Activated CD4-positive, CD25-positive, alpha-beta regulatory T cell treated with anti-CD3 and anti-CD28 coated beads, Interleukin-2, amount 50 U/mL, for 16 hours (primary cell): Measurements from ENCODE around the gene GYG2.
"Not testable (repeated sequence)": the region's sequence is repeated elsewhere in the genome, so short reads cannot be mapped to it uniquely, and the experiment has no call there.

Source experiments
- DNase-seq: peaks from one replicate; pipeline ENCODE4 v3.0.0-alpha.2; 2020; ENCODE audit warnings: low read depth, low spot score

The GYG2 gene

DNA sequence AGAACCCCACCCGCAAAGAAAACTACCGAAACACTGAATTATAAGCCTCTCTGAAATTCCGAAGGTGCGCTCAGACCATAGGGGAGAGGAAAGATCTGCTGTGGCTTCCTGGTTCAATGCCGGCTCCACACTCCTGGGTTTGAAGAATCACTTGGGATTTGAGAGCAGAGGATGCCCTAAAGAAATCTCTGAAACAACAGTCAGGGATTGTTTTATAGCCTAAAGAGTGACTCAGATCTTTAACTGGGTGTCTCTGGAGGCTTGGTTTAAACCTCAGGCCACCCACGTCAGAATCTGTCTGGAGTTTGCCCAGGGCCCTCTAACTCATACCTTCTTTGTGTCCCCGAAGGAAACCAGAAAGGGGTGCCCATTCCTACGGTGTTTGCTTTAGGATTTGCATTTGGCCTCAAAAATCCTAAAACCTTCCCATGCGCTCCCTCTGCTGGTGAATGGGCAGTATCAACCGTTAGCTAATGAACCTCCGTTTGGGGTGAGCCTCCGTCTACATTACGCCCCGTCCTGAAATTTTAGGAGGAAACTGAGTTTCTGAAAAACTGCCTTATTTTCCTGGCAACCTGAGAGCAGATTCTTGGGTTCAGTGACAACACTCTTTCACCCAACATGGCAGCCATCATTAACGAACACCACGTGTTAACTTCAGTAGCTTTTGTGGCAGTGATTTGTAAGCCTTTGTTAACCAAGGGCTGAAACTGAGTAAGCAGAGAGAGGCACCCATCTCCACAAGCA is 16.4 kb upstream of the GYG2 start:
- DNase-seq = not testable (repeated sequence)

DNA sequence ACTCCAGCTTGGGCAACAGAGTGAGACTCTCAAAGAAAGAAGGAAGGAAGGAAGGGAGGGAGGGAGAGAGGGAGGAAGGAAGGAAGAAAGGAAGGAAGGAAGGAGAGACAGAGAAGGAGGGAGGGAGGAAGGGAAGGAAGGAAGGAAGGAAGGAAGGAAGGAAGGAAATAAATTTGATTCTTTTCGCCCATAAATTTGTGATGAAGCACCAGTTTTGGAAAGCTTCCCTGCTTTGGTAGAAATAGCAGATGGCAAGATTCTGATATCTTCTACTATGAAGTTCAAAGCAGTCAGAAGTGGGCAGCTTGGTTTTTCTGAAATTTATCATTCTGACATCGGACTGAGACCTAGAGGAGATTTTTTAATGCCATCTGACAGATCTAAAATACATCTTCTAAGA is 11.7 kb upstream of the GYG2 start:
- no peak for DNase-seq

DNA sequence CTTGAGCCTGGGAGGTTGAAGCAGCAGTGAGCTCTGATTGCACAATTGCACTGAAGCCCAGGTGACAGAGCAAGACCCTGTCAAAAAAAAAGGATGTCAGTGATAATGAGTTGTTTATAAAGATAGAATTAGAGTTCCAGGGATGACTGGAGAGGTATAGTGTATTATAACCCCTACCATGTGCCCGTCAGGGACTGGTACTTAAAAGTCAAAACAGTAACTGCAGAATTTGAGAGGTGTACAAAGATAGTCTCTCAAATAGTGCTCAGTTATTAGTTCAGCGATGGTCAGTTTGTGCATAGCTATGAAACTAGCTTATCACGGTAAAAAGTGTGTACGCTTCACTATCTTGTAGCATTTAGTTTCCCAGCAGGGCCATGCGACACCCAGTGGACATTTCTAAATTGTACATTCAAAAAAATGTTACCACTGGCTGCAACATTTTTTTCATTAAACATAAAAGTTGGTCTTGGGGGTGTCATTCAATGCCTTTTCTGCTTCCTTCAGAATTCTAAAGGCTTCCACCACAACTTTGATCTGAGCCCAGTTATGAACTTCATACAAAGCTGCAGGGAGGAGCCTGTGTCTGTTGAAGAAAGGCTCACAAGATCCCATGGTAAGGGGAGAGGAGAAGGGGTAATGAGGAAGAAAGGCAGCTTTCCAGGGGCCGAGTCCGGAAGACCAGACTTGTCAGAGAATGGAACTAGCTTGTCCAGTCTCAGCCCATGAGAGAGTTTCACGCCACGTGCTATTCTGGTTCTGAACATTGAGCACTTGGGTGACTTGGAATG is 9.2 kb upstream of the GYG2 start:
- DNase-seq = no peak

DNA sequence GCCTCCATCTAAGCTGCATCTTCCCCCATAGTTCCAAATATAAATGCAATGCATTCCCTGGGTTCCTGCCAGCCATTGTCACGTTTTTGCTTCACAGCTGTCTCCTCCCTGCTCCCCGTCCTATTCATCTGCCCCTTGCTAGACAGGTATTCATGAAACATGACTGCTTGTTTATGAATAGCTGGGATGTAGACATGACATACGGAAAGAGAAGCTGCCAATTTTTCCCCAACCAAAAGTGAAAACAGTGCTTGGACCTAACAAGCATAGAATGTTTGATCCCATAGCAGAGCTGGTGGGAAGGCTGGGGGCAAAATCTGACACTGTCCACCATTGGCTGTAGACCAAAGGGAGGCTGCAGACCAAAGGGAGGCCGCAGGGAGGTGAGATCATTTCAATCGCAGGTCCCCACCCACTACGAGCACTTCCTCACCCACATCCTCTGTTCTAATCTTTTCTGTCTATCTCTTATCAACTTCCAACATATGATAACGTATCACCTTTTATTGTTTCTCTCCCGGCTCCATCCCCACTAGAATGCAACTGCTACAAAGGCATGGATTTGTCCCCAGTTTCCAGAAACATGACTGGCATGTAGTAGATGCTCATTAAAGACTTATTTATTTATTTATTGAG is 8.5 kb upstream of the GYG2 start:
- no peak for DNase-seq

DNA sequence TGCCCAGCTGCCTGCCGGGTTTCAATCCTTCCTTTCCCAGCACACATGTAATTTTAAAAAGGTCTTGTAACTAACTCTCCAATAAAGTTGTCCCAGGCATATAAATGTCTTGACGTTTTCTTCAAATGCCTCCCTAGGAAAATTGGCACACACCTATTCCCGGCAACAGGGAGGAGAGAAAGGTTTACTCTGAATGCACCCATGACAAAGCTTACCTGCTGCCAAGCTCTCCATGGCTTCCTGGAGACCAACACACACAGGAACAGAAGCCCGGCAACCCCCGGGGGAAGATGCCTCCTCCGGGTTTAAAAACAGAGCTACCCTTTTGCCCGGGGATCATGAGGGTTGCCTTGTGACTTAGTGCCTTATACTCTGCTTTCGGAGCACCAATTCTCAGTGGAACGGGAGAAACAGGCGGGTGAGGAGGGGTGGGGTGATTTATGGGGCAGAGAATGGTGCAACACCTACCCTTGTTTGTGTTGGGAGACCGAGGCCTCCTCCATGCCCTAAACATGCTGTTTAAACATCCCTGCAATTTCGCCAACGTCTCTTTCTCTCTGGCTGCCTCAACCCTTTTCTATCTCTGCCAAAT is 4.8 kb upstream of the GYG2 start:
- DNase-seq = no peak

DNA sequence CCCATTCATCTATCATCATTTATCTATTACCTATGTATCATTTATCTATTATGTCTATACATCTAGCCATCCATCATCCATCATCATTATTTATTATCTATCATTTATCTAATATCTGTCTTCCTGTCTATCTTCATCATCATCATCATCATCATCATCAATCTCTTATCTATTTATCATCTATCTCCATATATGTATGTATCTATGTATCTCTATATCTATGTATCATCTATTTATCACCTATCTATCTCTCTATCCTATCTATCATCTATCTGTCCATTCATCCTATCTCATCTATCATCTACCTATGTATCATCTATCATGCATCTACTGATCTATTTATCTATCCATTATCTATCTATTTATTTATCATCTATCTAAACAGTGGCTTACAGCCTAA is 3.8 kb upstream of the GYG2 start:
- no peak for DNase-seq

DNA sequence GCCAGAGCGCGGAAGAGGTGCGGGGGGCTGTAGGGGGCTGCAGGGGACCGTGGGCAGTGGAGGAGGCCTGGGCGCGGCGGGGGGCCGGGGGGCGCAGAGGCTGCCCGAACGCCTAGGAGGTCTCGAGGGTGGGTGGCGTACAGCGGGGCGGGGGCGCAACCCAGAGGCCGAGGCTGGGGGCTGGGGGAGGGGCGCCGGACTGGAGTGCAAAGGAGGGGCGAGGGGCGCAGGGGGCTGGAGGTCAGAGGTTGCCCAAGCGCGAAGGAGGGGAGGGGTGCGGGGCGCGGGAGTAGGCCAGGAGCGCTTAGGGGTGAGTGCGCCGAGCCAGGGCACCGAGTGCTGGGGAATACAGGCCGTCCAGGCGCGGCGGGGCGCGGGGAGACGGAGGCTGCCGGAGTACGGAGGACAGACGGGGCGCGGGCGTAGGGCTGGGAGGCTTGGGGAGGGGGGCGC is 255 bp downstream of the GYG2 start:
- no peak for DNase-seq

DNA sequence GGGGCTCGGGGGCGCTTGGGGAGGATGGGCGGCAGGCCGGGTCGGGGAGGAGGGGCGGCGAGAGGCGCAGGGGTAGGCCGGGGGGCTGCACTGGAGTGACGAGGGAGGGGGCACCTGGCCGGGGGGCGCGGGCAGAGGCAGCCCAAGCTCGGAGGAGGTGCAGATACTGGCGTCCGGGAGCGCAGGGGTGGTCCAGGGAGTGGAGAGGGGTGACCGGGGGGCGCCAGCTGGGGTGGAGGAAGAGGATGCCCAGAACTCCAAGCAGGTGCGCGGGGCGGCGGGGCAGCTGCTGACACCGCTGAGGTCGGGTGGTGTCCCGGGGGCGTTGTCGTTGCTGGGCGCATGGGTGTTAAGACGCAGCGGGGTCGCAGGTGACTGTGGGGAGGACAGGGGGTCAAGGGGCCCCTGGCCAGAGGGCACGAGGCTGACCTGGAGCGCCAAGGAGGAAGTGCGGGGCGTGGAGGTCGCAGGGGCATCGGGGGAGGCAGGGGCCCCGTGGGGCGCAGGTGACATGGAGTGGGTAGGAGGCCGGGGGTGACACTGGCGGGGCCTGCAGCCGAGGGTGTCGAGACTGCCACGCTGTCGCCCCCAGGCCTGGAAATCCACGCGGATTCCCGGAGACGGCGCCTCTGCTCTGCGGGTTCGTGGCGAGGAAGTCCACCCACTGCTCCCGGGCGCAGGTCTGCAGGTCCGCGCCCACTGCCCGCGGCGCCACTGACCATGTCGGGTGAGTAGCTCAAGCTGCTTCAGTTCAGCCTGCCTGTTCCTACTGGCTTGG is 928 bp downstream of the GYG2 start:
- DNase-seq = no peak

DNA sequence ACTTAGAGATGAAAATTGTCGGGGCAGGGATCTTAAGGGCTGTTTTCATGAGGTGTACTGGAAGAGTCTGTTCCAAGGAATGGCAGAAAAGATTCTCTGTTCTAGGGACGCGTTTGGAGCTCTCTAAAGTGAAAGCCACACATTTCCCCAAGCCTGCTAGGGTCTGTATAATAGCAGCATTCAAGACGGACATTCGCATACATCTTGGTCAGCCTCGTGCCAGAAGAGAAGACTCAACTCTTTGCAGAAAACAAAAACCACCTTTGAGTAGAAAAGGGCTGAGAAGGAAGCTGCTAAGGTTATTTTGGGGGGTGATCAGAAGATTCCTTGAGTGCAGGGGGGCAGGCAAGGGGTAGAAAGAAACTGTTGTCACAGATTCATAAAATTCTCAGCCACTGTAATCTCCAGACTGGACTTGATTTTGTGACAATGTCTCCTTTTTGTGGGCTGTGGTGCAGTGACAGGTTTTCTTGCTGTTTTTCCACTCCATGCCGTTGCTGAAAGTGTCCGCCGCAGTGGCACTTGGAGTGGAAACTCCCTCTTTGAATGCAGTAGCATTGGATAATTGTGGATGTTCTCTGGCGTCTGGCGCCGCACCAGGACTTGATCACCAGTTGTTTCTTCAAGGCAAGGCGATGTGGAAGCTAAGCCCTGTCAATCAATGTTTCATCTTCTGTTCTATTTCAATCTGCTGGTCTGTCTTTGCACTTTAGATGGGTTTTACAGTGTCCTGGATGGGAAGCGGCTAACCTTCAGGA is 2.9 kb downstream of the GYG2 start:
- DNase-seq = no peak

DNA sequence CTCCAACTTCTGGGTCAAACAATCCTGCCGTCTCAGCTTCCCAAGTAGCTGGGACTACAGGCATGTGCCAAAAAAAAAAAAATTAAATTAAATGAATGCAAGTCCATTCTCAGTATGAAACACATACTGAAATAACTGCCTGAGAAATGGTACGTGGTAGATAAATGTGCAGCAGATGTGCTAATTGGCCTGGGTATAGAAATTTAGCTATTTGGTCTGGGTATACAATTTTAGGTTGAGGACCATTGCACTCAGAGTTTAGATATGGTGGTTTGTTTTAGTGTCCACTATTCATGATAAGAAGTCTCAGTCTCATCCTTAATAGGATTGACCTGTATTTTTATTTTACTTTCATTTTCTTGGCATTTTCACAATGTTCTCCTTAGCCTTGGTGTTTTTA is 9.2 kb downstream of the GYG2 start:
- DNase-seq = no peak

DNA sequence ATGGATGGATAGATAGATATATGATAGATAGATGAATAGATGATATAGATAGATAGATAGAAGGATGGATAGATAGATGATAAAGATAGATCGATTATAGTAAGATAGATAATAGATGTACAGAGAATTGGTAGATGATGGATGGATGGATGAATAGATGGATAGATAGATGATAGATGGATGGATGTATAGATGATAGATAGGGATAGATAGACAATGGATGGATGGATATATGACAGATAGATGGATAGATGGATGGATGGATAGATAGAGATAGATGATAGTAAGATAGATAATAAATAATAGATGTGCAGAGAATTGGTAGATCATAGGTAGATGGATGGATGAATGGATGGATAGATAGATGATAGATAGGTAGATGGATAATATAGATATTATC is 12.2 kb downstream of the GYG2 start:
- DNase-seq = no peak

DNA sequence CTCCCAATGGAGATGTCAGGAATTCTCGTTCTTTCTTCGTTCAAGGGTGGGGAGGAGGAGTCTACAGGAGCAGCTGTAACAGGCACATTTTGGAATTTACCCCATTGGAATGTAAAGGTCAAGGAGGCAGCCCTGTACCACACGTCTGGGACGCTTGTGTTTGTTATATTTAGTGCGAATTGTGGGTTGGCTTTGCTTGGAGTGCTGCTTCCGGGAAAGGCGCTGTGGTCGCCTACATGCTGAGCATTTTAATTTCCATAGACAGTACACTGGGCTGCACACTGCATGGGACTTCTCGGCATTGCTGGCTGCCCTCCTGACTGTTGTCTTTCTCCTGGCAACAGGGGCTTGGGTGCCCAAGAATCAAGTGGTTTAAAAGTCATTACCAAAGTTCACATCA is 12.8 kb downstream of the GYG2 start:
- no peak for DNase-seq

DNA sequence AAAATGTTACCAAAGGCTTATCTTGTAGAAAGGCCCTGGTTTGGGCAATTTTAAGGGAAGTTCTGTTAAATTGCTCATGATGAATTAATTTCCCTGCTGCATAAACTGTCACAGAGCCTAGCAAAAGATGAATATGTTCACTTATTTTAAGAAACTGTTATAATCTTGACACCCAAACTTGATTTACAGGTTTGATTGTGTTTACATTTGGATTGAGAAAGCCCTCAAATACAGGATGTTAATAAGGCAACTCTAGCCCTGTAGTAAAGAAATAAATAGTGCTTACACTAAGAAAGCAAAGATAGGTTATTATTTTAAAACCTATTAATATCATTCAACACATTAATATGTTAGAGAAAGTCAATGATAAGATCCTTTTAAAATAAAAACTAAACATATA is 18.3 kb downstream of the GYG2 start:
- DNase-seq = no peak

DNA sequence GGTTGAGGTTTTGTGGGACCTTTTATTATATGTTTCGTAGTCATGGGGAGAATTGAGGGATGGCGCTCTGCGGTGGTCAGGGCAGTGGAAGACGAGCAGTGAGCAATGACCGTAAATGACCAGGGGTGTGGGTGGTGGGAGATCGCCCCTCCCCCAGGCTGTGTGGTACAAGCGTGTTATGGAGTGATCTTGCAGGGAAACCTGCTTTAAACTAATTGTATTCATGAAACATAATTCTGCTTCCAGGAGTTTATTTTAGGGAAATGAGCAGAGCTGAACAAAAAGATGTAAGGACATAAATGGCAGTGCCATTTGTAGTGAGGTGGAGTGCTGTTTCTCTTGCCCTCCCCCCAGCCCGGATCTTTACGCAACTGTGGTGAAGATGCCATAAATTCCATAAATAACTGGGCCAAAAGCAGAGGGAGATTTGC is 20.2 kb downstream of the GYG2 start:
- no peak for DNase-seq

DNA sequence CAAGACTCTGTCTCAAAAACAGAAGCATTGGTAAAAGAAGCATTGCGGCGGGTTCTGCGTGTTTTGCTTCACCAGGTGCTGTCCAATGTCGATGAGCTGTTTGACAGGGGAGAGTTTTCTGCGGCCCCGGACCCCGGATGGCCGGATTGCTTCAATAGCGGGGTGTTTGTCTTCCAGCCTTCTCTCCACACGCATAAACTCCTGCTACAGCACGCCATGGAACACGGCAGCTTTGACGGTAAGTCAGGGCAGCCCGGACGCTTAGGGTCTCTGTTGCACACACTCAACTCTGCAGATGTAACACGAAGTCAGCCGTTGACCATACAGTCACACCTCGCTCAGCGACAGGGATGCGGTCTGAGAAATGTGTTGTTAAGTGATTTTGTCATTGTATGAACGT is 26.2 kb downstream of the GYG2 start:
- no peak for DNase-seq

DNA sequence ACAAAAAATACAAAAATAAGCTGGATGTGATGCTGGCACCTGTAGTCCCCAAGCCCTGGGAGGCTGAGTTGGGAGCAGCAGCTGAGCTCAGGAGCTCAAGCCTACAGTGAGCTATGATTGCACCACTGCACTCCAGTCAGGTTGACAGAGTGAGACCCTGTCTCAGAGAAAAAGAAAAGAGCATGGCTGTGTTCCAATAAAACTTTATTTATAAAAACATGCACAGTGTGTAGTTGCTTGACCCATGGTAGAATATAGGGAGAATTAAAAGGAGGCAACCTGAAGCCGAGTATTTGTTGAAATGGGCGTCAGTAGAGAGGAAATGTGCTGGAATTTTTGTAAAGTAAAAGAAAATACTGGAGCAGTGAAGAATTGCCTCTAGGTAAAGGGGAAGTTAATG is 27.0 kb downstream of the GYG2 start:
- DNase-seq = no peak

DNA sequence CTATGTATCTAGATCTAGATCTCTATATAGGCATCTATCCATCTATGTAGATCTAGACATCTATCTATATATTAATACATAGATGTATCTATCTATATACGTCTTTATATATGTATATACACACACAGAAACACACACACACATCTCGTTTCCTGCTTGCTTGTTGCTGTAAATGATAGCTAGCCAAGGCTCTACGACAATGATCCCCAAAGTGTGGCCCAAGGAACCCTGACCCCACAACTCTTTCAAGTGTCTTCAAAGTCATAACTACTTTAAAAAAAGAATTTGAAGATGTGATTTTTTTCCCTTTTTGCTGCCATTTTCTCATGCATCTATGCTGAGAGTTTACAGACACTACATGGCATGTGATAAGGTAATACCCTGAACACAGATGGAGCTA is 28.8 kb downstream of the GYG2 start:
- no peak for DNase-seq

DNA sequence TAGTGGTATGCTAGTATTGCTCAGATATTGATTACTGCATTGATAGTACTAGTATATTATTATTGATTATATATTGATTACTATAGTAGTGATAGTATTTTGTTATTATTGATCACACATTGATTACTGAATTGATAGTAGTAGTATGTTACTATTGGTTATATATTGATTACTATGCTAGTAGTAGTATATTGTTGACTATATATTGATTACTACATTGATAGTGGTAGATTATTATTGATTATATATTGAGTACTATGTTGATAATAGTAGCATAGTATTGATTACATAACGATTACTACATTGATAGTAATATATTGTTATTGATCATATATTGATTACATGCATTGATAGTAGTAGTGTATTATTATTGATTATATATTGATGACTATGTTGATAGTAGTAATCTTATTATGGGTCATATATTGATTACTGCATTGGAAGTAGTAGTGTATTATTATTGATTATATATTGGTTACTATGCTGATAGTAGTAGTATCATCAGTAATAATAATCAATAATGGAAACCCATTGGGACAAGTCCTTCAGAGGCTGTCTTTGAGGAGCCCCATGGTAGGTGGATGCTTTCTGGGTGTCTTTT is 30.6 kb downstream of the GYG2 start:
- no peak for DNase-seq

DNA sequence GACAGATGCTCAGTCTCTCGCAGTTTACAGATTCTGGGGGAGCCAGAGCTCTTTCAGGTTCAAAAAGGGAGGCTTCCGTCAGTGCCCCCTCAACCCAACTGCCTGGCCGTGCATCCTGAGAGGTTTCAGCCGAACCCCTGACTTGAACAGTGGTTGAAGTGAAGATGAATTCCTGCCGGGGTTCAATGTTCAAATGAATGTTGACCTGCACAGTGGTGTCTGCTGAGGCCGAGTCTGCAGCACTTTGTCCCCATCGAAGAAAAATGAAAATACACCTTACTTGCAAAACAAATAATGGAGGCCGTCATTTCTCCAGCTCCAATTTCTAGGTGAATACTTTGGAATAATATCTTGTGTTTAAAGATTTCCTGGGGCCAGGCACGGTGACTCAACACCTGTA is 33.7 kb downstream of the GYG2 start:
- DNase-seq = no peak

DNA sequence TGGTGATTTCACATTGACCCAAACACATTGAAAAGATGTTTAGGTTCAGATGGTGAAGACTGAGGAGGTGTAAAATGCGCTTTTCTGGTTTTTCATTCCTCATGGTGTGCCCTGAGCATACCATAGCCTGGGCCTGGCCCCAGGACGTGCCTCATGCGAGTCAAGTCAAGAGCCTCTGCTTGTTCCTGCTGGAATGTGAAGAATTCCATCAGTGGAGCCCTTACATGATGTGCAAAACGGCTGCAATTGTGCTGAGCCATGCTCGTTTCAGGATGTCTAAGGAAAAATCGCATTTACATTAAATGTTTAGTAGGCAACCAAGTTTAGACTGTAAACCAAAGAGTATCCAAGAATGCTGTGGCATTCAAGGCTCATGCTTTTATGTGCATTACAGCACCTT is 34.9 kb downstream of the GYG2 start:
- no peak for DNase-seq
